ENCODE results near the gene NPLOC4. TPM values are rescaled to one million over a fixed set of nuclear protein-coding genes. Genes with fewer than 3 reads are reported as not detected.
A peak's percentile ranks its signal among the peaks of the same experiment; 100 is the strongest.

The NPLOC4 gene
- total and polyA plus RNA-seq, 2 of the 13 experiments (the other 11 are each of a cell fraction or from before 2014, with no cell fraction given) = 57.0 to 97.0 TPM

DNA sequence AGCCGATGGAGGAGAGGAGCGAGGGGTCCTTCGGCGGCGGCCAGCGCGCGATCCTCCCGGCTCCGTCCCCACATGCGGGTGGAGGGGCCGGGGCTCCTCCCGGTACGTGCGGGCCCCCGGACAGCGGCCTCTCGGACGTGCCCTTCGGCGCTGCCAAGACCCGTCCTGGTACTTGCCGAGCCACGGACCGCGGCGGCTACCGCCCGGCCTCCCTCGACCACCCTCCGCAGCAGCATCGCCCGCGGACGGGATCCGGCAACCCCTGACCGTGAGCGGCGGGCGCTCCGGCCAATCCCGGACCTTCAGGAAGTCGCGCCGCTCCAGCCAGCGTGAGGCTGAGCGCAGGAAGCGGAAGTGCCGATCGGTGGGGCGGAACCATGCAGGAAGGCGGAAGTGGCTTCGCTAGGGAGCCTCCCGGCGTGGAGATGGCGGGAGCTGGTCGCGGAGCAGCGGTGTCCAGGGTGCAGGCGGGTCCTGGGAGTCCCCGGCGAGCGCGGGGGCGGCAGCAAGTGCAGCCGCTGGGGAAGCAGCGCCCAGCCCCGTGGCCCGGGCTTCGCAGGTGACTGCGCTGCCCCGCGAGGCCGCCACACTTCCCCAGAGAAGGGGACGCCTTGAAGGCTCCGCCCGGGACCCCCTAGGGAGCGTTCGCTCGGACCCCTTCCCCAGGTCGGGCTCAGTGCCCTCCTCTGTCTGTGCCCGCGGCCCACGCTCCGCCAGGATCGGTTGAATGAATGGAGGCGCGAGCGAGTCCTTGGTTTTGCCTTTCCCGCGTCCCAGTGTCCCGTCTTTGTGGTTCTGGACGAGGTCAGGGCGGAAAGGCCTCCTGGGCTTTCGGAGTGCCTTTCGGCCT, 29.7 kb upstream of the NPLOC4 start, which contains the start of the genes CCDC137 and OXLD1 (continued):
- TF ChIP-seq, protein P1, sequence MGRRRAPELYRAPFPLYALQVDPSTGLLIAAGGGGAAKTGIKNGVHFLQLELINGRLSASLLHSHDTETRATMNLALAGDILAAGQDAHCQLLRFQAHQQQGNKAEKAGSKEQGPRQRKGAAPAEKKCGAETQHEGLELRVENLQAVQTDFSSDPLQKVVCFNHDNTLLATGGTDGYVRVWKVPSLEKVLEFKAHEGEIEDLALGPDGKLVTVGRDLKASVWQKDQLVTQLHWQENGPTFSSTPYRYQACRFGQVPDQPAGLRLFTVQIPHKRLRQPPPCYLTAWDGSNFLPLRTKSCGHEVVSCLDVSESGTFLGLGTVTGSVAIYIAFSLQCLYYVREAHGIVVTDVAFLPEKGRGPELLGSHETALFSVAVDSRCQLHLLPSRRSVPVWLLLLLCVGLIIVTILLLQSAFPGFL (CRISPR knock-in tag; IDR thresholded peaks at IDR 0.05) = no peak; the same call in 1 of the 2 replicates
- TF ChIP-seq PHF20 (CRISPR knock-in tag; IDR thresholded peaks at IDR 0.05) = peak; percentile 99
- TF ChIP-seq JARID2 (CRISPR knock-in tag; IDR thresholded peaks at IDR 0.05; ENCODE audit: insufficient replicate concordance) = no peak
- TF ChIP-seq, protein P2, sequence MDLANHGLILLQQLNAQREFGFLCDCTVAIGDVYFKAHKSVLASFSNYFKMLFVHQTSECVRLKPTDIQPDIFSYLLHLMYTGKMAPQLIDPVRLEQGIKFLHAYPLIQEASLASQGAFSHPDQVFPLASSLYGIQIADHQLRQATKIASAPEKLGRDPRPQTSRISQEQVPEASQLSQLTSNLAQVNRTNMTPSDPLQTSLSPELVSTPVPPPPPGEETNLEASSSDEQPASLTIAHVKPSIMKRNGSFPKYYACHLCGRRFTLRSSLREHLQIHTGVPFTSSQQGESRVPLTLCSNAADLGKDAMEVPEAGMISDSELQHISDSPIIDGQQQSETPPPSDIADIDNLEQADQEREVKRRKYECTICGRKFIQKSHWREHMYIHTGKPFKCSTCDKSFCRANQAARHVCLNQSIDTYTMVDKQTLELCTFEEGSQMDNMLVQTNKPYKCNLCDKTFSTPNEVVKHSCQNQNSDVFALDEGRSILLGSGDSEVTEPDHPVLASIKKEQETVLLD (CRISPR knock-in tag; IDR thresholded peaks at IDR 0.05; ENCODE audit: low read depth) = peak; percentile 67
- TF ChIP-seq, protein P3, sequence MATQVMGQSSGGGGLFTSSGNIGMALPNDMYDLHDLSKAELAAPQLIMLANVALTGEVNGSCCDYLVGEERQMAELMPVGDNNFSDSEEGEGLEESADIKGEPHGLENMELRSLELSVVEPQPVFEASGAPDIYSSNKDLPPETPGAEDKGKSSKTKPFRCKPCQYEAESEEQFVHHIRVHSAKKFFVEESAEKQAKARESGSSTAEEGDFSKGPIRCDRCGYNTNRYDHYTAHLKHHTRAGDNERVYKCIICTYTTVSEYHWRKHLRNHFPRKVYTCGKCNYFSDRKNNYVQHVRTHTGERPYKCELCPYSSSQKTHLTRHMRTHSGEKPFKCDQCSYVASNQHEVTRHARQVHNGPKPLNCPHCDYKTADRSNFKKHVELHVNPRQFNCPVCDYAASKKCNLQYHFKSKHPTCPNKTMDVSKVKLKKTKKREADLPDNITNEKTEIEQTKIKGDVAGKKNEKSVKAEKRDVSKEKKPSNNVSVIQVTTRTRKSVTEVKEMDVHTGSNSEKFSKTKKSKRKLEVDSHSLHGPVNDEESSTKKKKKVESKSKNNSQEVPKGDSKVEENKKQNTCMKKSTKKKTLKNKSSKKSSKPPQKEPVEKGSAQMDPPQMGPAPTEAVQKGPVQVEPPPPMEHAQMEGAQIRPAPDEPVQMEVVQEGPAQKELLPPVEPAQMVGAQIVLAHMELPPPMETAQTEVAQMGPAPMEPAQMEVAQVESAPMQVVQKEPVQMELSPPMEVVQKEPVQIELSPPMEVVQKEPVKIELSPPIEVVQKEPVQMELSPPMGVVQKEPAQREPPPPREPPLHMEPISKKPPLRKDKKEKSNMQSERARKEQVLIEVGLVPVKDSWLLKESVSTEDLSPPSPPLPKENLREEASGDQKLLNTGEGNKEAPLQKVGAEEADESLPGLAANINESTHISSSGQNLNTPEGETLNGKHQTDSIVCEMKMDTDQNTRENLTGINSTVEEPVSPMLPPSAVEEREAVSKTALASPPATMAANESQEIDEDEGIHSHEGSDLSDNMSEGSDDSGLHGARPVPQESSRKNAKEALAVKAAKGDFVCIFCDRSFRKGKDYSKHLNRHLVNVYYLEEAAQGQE (IDR thresholded peaks at IDR 0.05; ENCODE audit: borderline replicate concordance in 1 of 2, low read depth in 1 of 2, low read length in 2 of 2) = no peak
- 0 out of 2 replicates have a peak, but pooled peaks have one; percentile 13 for TF ChIP-seq ZNF350 (CRISPR knock-in tag; IDR thresholded peaks at IDR 0.05; ENCODE audit: borderline replicate concordance, low read depth)
- TF ChIP-seq, protein P4, sequence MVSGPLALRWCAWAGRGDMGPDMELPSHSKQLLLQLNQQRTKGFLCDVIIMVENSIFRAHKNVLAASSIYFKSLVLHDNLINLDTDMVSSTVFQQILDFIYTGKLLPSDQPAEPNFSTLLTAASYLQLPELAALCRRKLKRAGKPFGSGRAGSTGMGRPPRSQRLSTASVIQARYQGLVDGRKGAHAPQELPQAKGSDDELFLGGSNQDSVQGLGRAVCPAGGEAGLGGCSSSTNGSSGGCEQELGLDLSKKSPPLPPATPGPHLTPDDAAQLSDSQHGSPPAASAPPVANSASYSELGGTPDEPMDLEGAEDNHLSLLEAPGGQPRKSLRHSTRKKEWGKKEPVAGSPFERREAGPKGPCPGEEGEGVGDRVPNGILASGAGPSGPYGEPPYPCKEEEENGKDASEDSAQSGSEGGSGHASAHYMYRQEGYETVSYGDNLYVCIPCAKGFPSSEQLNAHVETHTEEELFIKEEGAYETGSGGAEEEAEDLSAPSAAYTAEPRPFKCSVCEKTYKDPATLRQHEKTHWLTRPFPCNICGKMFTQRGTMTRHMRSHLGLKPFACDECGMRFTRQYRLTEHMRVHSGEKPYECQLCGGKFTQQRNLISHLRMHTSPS (CRISPR knock-in tag; IDR thresholded peaks at IDR 0.05; ENCODE audit: low read depth) = peak; percentile 51; the same call in 1 of the 2 replicates
- peak; percentile 78 for TF ChIP-seq NFATC3 (CRISPR knock-in tag; IDR thresholded peaks at IDR 0.05)
- TF ChIP-seq ZNF670 (CRISPR knock-in tag; IDR thresholded peaks at IDR 0.05; ENCODE audit: borderline replicate concordance) = peak; percentile 71; the same call in 1 of the 2 replicates
- no peak; the same call in none of the 2 replicates for TF ChIP-seq GFI1 (CRISPR knock-in tag; IDR thresholded peaks at IDR 0.05; ENCODE audit: borderline replicate concordance)
- peak; percentile 84 for TF ChIP-seq ZNF33B (CRISPR knock-in tag; IDR thresholded peaks at IDR 0.05)
- peak; percentile 91; the same call in 1 of the 2 replicates for TF ChIP-seq ZNF773 (CRISPR knock-in tag; IDR thresholded peaks at IDR 0.05; ENCODE audit: borderline replicate concordance)
- TF ChIP-seq, protein P5, sequence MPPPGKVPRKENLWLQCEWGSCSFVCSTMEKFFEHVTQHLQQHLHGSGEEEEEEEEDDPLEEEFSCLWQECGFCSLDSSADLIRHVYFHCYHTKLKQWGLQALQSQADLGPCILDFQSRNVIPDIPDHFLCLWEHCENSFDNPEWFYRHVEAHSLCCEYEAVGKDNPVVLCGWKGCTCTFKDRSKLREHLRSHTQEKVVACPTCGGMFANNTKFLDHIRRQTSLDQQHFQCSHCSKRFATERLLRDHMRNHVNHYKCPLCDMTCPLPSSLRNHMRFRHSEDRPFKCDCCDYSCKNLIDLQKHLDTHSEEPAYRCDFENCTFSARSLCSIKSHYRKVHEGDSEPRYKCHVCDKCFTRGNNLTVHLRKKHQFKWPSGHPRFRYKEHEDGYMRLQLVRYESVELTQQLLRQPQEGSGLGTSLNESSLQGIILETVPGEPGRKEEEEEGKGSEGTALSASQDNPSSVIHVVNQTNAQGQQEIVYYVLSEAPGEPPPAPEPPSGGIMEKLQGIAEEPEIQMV (CRISPR knock-in tag; IDR thresholded peaks at IDR 0.05; ENCODE audit: low read depth) = peak; percentile 84
- peak; percentile 90 for TF ChIP-seq RELA (CRISPR knock-in tag; IDR thresholded peaks at IDR 0.05)
- TF ChIP-seq ZNF766 (CRISPR knock-in tag; IDR thresholded peaks at IDR 0.05; ENCODE audit: borderline replicate concordance) = no peak
- 0 out of 2 replicates have a peak, but pooled peaks have one; percentile 43 for TF ChIP-seq ZSCAN12 (CRISPR knock-in tag; IDR thresholded peaks at IDR 0.05)

All from HepG2 (cell line).